ENCODE results near the gene RCC1.
"Not testable (repeated sequence)": the region's sequence is repeated elsewhere in the genome, so short reads cannot be mapped to it uniquely, and the experiment has no call there.

RCC1 gene, protein sequence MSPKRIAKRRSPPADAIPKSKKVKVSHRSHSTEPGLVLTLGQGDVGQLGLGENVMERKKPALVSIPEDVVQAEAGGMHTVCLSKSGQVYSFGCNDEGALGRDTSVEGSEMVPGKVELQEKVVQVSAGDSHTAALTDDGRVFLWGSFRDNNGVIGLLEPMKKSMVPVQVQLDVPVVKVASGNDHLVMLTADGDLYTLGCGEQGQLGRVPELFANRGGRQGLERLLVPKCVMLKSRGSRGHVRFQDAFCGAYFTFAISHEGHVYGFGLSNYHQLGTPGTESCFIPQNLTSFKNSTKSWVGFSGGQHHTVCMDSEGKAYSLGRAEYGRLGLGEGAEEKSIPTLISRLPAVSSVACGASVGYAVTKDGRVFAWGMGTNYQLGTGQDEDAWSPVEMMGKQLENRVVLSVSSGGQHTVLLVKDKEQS

GRCh38 chr1:28505406-28506187 lies at the start of gene RCC1:
TSS of gene RCC1 (plus strand) at chr1:28506043. CDS start at chr1:28529867, 23,824 bp downstream.
- peak; percentile 99 for DNase-seq (ENCODE audit: low spot score)

DNA sequence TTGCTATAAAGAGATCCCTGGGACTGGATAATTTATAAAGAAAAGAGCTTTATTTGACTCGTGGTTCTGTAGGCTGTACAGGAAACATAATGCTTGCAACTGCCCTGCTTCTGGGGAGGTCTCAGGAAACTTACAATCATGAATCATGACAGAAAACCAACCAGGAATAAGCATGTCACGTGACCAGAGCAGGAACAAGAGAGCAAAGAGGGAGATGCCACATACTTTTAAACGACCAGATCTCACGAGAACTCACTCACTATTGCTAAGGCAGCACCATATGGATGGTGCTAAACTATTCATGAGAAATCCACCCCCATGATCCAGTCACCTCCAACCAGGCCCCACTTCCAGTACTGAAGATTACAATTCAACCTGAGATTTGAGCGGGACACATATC lies 49.8 kb upstream of the RCC1 start:
- DNase-seq (ENCODE audit: low spot score), result peak; percentile 23

DNA sequence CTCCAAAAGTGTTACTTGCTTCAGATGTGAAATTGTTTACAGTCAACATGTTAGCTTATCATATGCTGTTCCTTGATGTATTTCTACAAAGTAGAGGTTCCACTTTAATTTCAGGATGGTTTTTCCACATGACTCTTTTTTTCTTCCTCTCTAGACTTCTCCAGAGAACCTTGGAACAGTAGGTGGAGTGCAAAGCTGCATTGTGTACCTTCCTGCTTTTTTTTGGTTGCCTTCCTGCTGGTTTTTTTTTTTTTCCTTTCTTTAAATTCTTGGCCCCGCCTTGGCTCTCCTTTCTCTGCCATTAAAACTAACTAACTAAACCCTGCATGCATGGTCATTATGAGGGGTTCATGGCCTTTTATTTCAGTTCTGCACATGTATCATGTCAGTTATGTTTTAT lies 48.2 kb upstream of the RCC1 start:
- no peak for DNase-seq (ENCODE audit: low spot score)

DNA sequence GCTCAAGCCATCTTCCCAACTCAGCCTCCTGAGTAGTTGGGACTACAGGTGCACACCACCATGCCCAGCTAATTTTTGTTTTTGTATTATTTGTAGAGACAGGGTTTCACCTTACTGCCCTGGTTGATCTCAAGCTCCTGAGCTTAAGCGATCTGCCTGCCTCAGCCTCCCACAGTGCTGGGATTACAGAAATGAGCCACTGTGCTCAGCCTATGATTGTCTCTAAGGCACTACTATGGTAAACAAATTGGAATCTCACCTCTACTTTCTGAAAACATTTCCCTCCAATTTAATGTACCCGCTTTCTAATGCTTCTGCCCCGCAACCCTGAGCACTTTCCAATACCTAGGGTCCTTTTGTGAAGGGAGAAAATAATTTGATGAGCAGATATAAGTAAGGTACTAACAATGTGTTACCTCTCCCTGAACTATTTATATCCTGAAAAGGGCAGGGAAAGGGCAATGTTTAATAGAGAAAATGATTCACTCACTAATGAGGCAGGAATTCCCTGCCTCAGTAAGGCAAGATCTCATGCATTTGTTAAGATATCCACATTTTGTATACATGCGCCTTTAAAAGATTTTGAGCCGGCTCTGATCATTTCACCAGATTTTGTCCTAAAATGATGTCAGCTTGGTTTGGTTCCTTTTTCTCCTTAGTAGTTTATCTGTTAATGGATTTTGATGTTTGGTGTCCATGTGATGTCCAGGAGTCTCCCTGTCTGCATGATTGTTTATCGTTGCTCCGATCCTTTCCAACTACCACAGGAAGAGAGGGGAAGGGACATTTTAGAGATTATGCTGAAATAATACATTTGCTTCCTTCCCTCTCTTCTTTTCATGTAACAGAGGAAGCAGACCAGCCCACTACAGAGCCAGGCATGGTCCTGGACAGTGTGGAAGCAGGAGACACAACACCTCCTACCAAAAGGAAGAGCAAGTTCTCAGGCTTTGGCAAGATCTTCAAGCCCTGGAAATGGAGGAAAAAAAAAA lies 47.3 kb upstream of the RCC1 start:
- DNase-seq (ENCODE audit: low spot score), result peak; percentile 11

- DNase-seq (ENCODE audit: low spot score), result no peak
These were observed 39.5 kb upstream of the RCC1 start for GRCh38 chr1:28466226-28466778.

GRCh38 chr1:28470146-28470545 lies 35.7 kb upstream of the RCC1 start:
- DNase-seq (ENCODE audit: low spot score), result no peak

DNA sequence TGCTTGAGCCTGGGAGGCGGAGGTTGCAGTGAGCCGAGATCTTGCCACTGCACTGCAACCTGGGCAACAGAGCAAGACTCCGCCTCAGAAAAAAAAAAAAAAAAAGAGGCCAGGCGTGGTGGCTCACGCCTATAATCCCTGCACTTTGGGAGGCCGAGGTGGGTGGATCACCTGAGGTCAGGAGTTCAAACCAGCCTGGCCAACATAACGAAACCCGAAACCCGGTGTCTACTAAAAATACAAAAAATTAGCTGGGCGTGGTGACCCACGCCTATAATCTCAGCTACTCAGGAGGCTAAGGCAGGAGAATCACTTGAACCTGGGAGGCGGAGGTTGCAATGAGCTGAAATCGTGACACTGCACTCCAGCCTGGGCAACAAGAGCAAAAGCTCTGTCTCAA lies 26.3 kb upstream of the RCC1 start:
- not testable (repeated sequence) for DNase-seq (ENCODE audit: low spot score)

DNA sequence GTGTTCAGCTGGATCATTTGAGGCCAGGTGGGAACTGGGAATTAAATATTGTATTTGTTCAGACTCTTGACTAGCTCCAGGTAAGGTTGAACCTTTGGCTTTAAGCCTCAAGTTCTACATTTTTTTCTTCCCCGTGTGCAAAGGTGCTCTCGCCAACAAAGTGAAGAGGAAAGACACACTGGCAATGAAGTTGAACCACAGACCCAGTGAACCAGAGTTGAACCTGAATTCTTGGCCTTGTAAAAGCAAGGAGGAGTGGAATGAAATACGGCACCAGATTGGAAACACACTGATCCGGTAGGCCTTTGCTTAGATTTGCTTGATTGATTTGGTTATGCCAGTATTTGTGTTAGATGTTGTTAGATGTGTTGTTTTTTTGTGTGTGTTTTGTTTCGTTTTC lies 25.5 kb upstream of the RCC1 start:
- no peak for DNase-seq (ENCODE audit: low spot score)

- no peak for DNase-seq (ENCODE audit: low spot score)
These were observed 23.7 kb upstream of the RCC1 start for GRCh38 chr1:28482138-28482537.

DNA sequence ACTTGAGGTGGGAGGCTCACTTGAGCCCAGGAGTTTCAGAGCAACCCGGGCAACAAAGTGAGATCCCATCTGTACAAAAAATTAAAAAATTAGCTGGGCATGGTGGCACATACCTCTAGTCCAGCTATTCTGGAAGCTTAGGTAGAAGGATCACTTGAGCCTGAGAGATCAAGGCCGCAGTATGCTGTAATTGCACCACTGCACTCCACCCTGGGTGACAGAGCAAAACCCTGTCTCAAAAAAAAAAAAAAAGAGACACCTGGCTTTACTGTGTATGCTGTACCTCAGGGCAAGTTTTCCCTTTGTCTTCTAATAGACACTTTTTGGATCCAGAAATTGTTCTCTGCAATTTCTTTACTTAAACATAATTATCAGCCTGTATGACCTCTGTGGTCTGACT lies 23.1 kb upstream of the RCC1 start:
- no peak for DNase-seq (ENCODE audit: low spot score)

- DNase-seq (ENCODE audit: low spot score), result no peak
These were observed 11.1 kb upstream of the RCC1 start for GRCh38 chr1:28494737-28495136.

GRCh38 chr1:28499553-28499952 lies 6.3 kb upstream of the RCC1 start:
- no peak for DNase-seq (ENCODE audit: low spot score)

DNA sequence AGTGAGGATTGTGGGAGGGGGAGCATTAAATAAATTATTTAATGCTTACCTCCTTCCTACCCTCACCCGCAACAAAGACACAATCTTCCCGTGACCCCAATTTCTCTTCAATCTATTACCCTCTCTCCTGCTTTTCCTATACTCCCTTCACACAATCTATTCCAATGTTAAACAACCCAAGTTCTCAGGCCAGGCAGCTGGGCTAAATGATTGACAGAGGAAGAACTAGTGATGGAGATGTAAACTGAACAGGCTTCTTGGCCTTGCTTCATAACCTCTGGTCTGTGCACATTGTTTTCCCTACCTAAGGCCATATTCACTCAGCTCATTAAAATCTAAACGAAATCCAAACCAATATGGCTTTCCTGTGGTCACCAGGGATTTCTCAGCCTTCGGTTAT lies 3.9 kb upstream of the RCC1 start:
- DNase-seq (ENCODE audit: low spot score), result no peak

DNA sequence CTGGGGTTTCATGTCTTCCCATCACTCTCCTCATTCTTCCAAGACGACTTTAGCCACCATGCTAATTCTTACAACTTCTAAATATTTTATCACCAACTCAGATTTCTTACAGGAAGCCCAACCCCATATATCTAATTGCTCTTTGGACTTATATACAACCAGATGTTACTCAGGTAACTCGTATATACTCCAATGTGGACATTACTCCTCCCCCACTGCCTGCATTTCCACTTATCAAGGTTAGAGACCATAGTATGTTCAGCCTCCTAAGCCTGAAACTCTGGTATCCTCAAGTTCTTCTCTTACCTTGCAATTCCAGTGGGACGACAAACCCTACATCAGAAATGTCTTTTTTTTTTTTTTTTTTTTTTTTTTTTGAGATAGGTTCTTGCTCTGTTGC lies 2.7 kb upstream of the RCC1 start:
- DNase-seq (ENCODE audit: low spot score), result no peak

DNA sequence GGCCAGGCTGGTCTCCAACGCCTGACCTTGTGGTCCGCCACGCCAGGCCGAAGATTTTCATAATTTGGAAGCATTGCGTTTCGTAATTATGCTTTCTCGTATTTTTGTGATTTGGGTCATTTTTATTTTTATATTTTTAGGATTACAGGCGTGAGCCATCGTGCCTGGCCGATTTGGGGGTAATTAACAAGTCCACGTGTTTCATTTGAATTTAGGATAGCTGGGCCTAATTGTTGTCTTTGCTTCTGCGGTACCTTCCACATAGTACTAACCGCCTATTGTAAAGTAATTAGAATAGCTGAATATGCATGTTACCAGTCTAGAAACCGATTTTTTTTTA lies 1.0 kb downstream of the RCC1 start:
- no peak for DNase-seq (ENCODE audit: low spot score)

DNA sequence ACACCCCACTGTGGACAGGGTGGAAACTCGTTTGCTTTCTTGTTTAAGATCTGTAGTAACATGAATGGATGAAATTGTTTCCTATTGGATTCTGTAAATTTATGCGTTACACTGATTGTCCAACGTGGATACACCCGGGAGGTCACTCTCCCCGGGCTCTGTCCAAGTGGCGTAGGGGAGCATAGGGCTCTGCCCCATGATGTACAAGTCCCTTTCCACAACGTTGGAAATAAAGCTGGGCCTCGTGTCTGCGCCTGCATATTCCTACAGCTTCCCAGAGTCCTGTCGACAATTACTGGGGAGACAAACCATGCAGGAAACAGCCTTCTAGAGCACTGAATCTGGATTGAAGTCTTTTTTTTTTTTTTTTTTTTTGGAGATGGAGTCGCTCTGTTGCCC lies 1.4 kb downstream of the RCC1 start:
- DNase-seq (ENCODE audit: low spot score), result no peak

DNA sequence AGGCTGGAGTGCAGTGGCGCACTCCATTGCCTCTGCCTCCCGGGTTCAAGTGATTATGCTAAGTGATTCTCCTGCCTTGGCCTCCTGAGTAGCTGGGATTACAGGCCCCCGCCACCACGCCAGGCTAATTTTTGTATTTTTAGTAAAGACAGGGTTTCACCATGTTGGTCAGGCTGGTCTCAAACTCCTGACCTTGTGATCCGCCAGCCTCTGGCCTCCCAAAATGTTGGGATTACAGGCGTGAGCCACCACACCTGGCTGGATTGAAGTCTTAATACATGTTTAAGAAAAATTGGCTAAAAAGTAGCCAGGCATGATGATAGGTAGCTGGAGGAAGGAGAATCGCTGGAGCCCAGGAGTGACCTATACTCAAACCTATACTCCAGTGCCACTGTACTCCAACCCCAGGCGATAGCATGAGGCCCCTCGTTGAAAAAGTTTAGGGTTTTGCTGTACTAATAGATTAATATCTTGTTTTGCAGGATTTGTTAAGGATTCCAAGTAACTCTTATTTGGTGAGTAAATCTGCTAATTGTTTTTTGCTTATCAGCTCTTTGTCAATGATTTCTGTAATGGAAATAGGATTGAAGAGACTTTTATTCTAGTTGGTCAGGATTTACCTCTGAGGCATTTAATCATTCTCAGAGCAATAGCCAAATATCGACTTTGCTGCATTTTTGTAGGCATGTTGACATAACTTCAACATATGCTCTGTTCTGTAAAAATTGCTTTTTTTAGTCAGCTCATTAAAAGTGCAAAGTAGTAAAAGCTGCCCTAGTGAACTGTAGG lies 2.0 kb downstream of the RCC1 start:
- no peak for DNase-seq (ENCODE audit: low spot score)

- DNase-seq (ENCODE audit: low spot score), result no peak
These were observed 2.6 kb downstream of the RCC1 start for GRCh38 chr1:28508435-28508754.

DNA sequence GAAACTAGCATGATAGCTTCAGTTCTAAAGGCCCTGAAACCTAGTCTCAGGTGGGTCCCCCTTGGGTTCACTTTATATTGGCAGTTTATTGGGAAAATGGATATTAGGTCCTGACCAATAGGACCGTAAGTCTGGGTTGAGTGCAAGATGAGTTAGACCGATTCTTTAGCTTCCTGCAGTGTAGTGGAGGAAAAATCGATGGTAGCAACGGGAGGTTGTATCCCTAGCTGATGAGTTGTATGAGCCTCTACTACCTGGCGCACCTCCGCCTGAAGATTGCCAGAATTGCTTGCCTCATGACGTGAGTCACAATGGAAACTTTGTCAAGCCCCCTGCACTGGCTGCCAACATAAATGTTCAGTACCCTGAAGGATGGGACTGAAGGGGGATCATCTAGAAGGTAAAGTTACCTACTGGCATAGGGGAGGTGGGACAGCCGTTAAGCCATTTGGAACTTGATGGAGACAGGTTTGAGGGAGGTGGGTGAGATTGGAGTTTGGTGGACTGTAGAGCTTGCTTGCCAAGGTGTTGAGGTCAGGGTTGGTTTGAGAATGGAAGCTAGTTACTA lies 3.9 kb downstream of the RCC1 start:
- no peak for DNase-seq (ENCODE audit: low spot score)

DNA sequence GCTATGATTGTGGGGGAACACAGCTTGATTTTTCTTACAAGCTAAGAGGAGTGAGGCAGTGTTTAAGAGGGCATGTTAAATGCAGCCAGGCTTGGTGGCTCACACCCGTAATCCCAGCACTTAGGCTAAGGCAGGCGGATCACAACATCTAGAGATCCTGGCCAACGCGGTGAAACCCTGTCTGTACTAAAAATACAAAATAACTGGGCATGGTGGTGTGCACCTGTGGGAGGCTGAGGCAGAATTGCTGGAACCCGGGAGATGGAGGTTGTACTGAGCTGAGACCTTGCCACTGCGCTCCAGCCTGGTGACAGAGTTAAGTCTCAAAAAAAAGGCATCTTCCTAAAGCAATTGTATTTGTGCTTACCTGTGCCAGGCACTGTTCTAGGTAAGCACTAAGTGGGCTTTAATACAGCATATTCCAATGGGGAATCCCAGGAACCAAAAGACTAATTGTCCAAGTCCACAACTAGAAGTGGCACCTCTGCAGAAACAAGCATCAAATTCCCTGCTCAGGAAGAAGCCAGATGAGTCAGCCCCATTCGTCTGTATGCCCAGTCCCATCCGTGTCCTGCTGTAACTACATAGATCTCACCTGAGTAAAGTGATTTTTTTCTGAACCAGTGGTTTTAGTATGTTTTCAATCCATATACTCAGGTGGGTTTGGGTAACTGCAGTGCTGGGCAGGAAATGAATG lies 4.6 kb downstream of the RCC1 start:
- no peak for DNase-seq (ENCODE audit: low spot score)

All from AG08395 (cell line).